SK-N-DZ (cell line): ENCODE results near the gene SDCCAG8.

ENCODE experiments used
- DNase-seq: peaks from one replicate; pipeline ENCODE4 v3.0.0-alpha.2; 2015; ENCODE audit warnings: low spot score

SDCCAG8 gene

GRCh38 chr1:243254233-243254926 lies 1.5 kb upstream of the SDCCAG8 start:
- DNase-seq, result peak; percentile 57

- DNase-seq, result peak; percentile 100
Measured at GRCh38 chr1:243254927-243255790, 682 bp upstream of the SDCCAG8 start, which contains the start of gene CEP170. TSS of gene CEP170 (minus strand) at chr1:243255281. CDS start at chr1:243225280, 30,001 bp downstream.

- no peak for DNase-seq
Measured at GRCh38 chr1:243256590-243256989, 749 bp downstream of the SDCCAG8 start.

- no peak for DNase-seq
Measured at GRCh38 chr1:243257189-243257588, 1.3 kb downstream of the SDCCAG8 start.

GRCh38 chr1:243258731-243259130 lies 2.9 kb downstream of the SDCCAG8 start:
- no peak for DNase-seq

- DNase-seq, result no peak
Measured at GRCh38 chr1:243260221-243260880, 4.5 kb downstream of the SDCCAG8 start.

- DNase-seq, result no peak
Measured at GRCh38 chr1:243261390-243261789, 5.5 kb downstream of the SDCCAG8 start.

GRCh38 chr1:243264717-243265116 lies 8.9 kb downstream of the SDCCAG8 start:
- no peak for DNase-seq

GRCh38 chr1:243266231-243266630 lies 10.4 kb downstream of the SDCCAG8 start:
- DNase-seq, result no peak

- DNase-seq, result no peak
Measured at GRCh38 chr1:243267471-243267880, 11.6 kb downstream of the SDCCAG8 start.

GRCh38 chr1:243267914-243268653 lies 12.2 kb downstream of the SDCCAG8 start:
- DNase-seq, result no peak

- DNase-seq, result no peak
Measured at GRCh38 chr1:243268751-243269460, 13.1 kb downstream of the SDCCAG8 start.

GRCh38 chr1:243269461-243269801 lies 13.6 kb downstream of the SDCCAG8 start:
- no peak for DNase-seq

- no peak for DNase-seq
Measured at GRCh38 chr1:243270097-243270864, 14.4 kb downstream of the SDCCAG8 start.

- DNase-seq, result no peak
Measured at GRCh38 chr1:243271996-243272395, 16.2 kb downstream of the SDCCAG8 start.

GRCh38 chr1:243272401-243272800 lies 16.6 kb downstream of the SDCCAG8 start:
- DNase-seq, result no peak

GRCh38 chr1:243273506-243273905 lies 17.7 kb downstream of the SDCCAG8 start:
- no peak for DNase-seq

- no peak for DNase-seq
Measured at GRCh38 chr1:243273945-243274344, 18.1 kb downstream of the SDCCAG8 start.

- no peak for DNase-seq
Measured at GRCh38 chr1:243275316-243275715, 19.5 kb downstream of the SDCCAG8 start.

GRCh38 chr1:243280571-243281129 lies 24.8 kb downstream of the SDCCAG8 start:
- DNase-seq, result no peak
